Skeletal muscle tissue (tissue), 4 donors: ENCODE data around the gene PLOD1. TPM values are rescaled to one million over a fixed set of nuclear protein-coding genes. Genes with fewer than 3 reads are reported as not detected.

Experiments
- H3K27ac ChIP-seq: one replicate; pipeline ENCODE4 v1.7.0; 2013; ENCODE audit warnings: mild to moderate bottlenecking, low read depth, low read length, inconsistent platforms
- H3K27me3 ChIP-seq, 3 donors: one replicate each; pipeline ENCODE4 v1.7.0; 2013; ENCODE audit warnings: low read length in 3 of 3; ENCODE audit not compliant: control insufficient read depth in 3 of 3, insufficient read depth in 3 of 3
- H3K36me3 ChIP-seq, 3 donors: one replicate each; pipeline ENCODE4 v1.7.0; 2013; ENCODE audit warnings: low read length in 3 of 3; ENCODE audit not compliant: control insufficient read depth in 3 of 3, insufficient read depth in 3 of 3
- H3K4me1 ChIP-seq, 3 donors: one replicate each; pipeline ENCODE4 v1.7.0; 2013; ENCODE audit warnings: low read length in 3 of 3, mild to moderate bottlenecking in 3 of 3; ENCODE audit not compliant: control insufficient read depth in 3 of 3, insufficient read depth in 3 of 3
- H3K4me3 ChIP-seq, 3 donors: one replicate each; pipeline ENCODE4 v1.7.0; 2013; ENCODE audit warnings: low read length in 3 of 3
- H3K9ac ChIP-seq, 3 donors: one replicate each; pipeline ENCODE4 v1.7.0; 2013; ENCODE audit warnings: low read length in 3 of 3, mild to moderate bottlenecking in 3 of 3, moderate library complexity in 2 of 3, low read depth in 1 of 3
- H3K9me3 ChIP-seq, 3 donors: one replicate each; pipeline ENCODE4 v1.7.0; 2013; ENCODE audit warnings: low read length in 3 of 3; ENCODE audit not compliant: control insufficient read depth in 3 of 3
- total RNA-seq: library from RNA; depleted of rRNA; stranded (reverse); fragments of >200 nt; gene quantifications from one replicate; pipeline ENCODE4 v1.2.3, GENCODE V29; 2014
- donor health status: Osteomylitis.

Gene PLOD1
- total RNA-seq, 1 donor from 2014 or later = 97.6 TPM

- Histone ChIP-seq H3K9ac (no peak overlapping the region), H3K4me3 (no peak overlapping the region), H3K27ac (no peak overlapping the region), H3K27me3 (no peaks in the 10 kb centered on the region), H3K9me3 (no peaks in the 10 kb centered on the region), H3K36me3 (peaks cover 63 to 76% (median 71%) of the 10 kb centered on the region in 3 donors), H3K4me1 (peaks cover 5 to 14% (median 12%) of the 10 kb centered on the region in 3 donors)
Observed at GRCh38 chr1:11997081-11997850, 62.7 kb downstream of the PLOD1 start.

GRCh38 chr1:11998636-11999035 lies 64.1 kb downstream of the PLOD1 start:
- no peaks in the 10 kb centered on the region for H3K27me3 ChIP-seq
- no peak overlapping the region for H3K27ac ChIP-seq
- H3K4me1 ChIP-seq = peaks cover 5 to 12% (median 12%) of the 10 kb centered on the region in 3 donors
- H3K9ac ChIP-seq = no peak overlapping the region
- no peak overlapping the region for H3K4me3 ChIP-seq
- peaks cover 63 to 78% (median 78%) of the 10 kb centered on the region in 3 donors for H3K36me3 ChIP-seq
- no peaks in the 10 kb centered on the region for H3K9me3 ChIP-seq

- H3K27me3 ChIP-seq = no peaks in the 10 kb centered on the region
- H3K4me3 ChIP-seq = no peak overlapping the region
- no peak overlapping the region for H3K9ac ChIP-seq
- no peaks in the 10 kb centered on the region for H3K9me3 ChIP-seq
- peaks cover 5 to 12% (median 12%) of the 10 kb centered on the region in 3 donors for H3K4me1 ChIP-seq
- H3K27ac ChIP-seq = no peak overlapping the region
- peaks cover 67 to 80% (median 79%) of the 10 kb centered on the region in 3 donors for H3K36me3 ChIP-seq
Observed at GRCh38 chr1:11999236-11999635, 64.7 kb downstream of the PLOD1 start.

- no peak overlapping the region for H3K27ac ChIP-seq
Observed at GRCh38 chr1:12001249-12001917, 66.9 kb downstream of the PLOD1 start.

GRCh38 chr1:12001996-12002493 lies 67.5 kb downstream of the PLOD1 start:
- no peaks in the 10 kb centered on the region for H3K27me3 ChIP-seq
- H3K36me3 ChIP-seq = peaks cover 75 to 85% (median 83%) of the 10 kb centered on the region in 3 donors
- H3K9me3 ChIP-seq = no peaks in the 10 kb centered on the region
- no peak overlapping the region for H3K4me3 ChIP-seq
- no peak overlapping the region for H3K9ac ChIP-seq
- H3K4me1 ChIP-seq = no peaks in the 10 kb centered on the region
- no peak overlapping the region for H3K27ac ChIP-seq

More at GRCh38 chr1:12001249-12001917, 66.9 kb downstream of the PLOD1 start:
- Histone ChIP-seq H3K4me1 (peaks cover 0 to 1% (median 0%) of the 10 kb centered on the region in 3 donors), H3K9me3 (no peaks in the 10 kb centered on the region), H3K36me3 (peaks cover 74 to 83% (median 82%) of the 10 kb centered on the region in 3 donors), H3K4me3 (no peak overlapping the region), H3K27me3 (no peaks in the 10 kb centered on the region), H3K9ac (no peak overlapping the region)

- Histone ChIP-seq H3K36me3 (peaks cover 72 to 79% (median 78%) of the 10 kb centered on the region in 3 donors), H3K9ac (no peak overlapping the region), H3K9me3 (no peaks in the 10 kb centered on the region), H3K27ac (no peak overlapping the region), H3K4me1 (no peaks in the 10 kb centered on the region), H3K4me3 (no peak overlapping the region), H3K27me3 (no peaks in the 10 kb centered on the region)
Observed at GRCh38 chr1:12003762-12004161, 69.2 kb downstream of the PLOD1 start.

GRCh38 chr1:12005488-12006166 lies 71.1 kb downstream of the PLOD1 start:
- H3K9ac ChIP-seq = peak overlapping the region in 1 of 3 donors; percentile 25
- no peak overlapping the region for H3K4me3 ChIP-seq
- no peaks in the 10 kb centered on the region for H3K4me1 ChIP-seq
- H3K36me3 ChIP-seq = peaks cover 78 to 82% (median 82%) of the 10 kb centered on the region in 3 donors
- no peak overlapping the region for H3K27ac ChIP-seq
- no peaks in the 10 kb centered on the region for H3K27me3 ChIP-seq
- no peaks in the 10 kb centered on the region for H3K9me3 ChIP-seq

- Histone ChIP-seq H3K27ac (no peak overlapping the region), H3K4me3 (no peak overlapping the region), H3K36me3 (peaks cover 79 to 85% (median 84%) of the 10 kb centered on the region in 3 donors), H3K9me3 (no peaks in the 10 kb centered on the region), H3K4me1 (no peaks in the 10 kb centered on the region), H3K27me3 (no peaks in the 10 kb centered on the region), H3K9ac (no peak overlapping the region)
Observed at GRCh38 chr1:12006167-12006921, 71.8 kb downstream of the PLOD1 start.

GRCh38 chr1:12007204-12007603 lies 72.7 kb downstream of the PLOD1 start:
- Histone ChIP-seq H3K4me3 (no peak overlapping the region), H3K4me1 (peaks cover 0 to 3% (median 2%) of the 10 kb centered on the region in 3 donors), H3K9ac (no peak overlapping the region), H3K36me3 (peaks cover 79 to 85% (median 84%) of the 10 kb centered on the region in 3 donors), H3K9me3 (no peaks in the 10 kb centered on the region), H3K27me3 (no peaks in the 10 kb centered on the region), H3K27ac (no peak overlapping the region)
